Keratinocyte (primary cell): ENCODE data around the gene FAM204A. TPM values are rescaled to one million over a fixed set of nuclear protein-coding genes. Genes with fewer than 3 reads are reported as not detected.

Experiments used
- DNase-seq: peaks from one replicate; pipeline ENCODE4 v3.0.0-alpha.2; 2011; ENCODE audit warnings: low read depth, missing footprints, low spot score
- FAIRE-seq: peaks from 2 replicates; lab custom pipeline; 2011; peaks lifted over from hg19 to GRCh38; lab: Jason Lieb, UNC
- H2AFZ ChIP-seq: 2 replicates; pipeline ENCODE4 v1.6.0; 2012; ENCODE audit warnings: low read length, control low read depth, inconsistent platforms; ENCODE audit not compliant: control insufficient read depth
- H3K27ac ChIP-seq: 2 replicates; pipeline ENCODE4 v1.5.1; 2011; ENCODE audit warnings: low read length; ENCODE audit not compliant: control insufficient read depth, insufficient read depth
- H3K27me3 ChIP-seq: 3 replicates; pipeline ENCODE4 v1.6.0; 2011; ENCODE audit warnings: low read length; ENCODE audit not compliant: control insufficient read depth, insufficient read depth; ENCODE audit errors: extremely low read depth
- H3K36me3 ChIP-seq, 2 experiments: 2 replicates in 1 of 2; 3 replicates in 1 of 2; pipeline ENCODE4 v1.5.1; 2011; ENCODE audit warnings: low read length in 2 of 2, mild to moderate bottlenecking in 1 of 2; ENCODE audit not compliant: control insufficient read depth in 2 of 2, insufficient read depth in 2 of 2; ENCODE audit errors: extremely low read depth in 1 of 2
- H3K4me1 ChIP-seq: 3 replicates; pipeline ENCODE4 v1.5.1; 2011; ENCODE audit warnings: low read length; ENCODE audit not compliant: control insufficient read depth, insufficient read depth; ENCODE audit errors: extremely low read depth
- H3K4me2 ChIP-seq: 3 replicates; pipeline ENCODE4 v1.6.0; 2011; ENCODE audit warnings: low read depth, low read length; ENCODE audit not compliant: control insufficient read depth, insufficient read depth; ENCODE audit errors: extremely low read depth
- H3K4me3 ChIP-seq, 3 experiments: fragments of 200-600 bp in 1 of 3; sonication (generic) in 1 of 3; 2 replicates in 2 of 3; 3 replicates in 1 of 3; pipeline ENCODE4 v1.5.1; 2011 to 2016; ENCODE audit warnings: low read length in 3 of 3, mild to moderate bottlenecking in 3 of 3, control low read depth in 2 of 3, inconsistent platforms in 1 of 3, low read depth in 1 of 3, mixed read lengths in 1 of 3, mixed run types in 1 of 3, moderate library complexity in 1 of 3; ENCODE audit not compliant: control insufficient read depth in 2 of 3, insufficient read depth in 2 of 3; ENCODE audit errors: extremely low read depth in 1 of 3
- H3K79me2 ChIP-seq: 2 replicates; pipeline ENCODE4 v1.6.0; 2012; ENCODE audit warnings: low read length; ENCODE audit not compliant: control insufficient read depth, insufficient read depth
- H3K9ac ChIP-seq: 3 replicates; pipeline ENCODE4 v1.6.0; 2011; ENCODE audit warnings: low read length; ENCODE audit not compliant: control insufficient read depth, insufficient read depth; ENCODE audit errors: extremely low read depth
- H3K9me1 ChIP-seq: 3 replicates; pipeline ENCODE4 v1.6.0; 2011; ENCODE audit warnings: low read length; ENCODE audit not compliant: control insufficient read depth, insufficient read depth; ENCODE audit errors: extremely low read depth
- H3K9me3 ChIP-seq: 2 replicates; pipeline ENCODE4 v1.5.1; 2012; ENCODE audit warnings: low read depth, low read length; ENCODE audit not compliant: control insufficient read depth
- H4K20me1 ChIP-seq: 3 replicates; pipeline ENCODE4 v1.6.0; 2011; ENCODE audit warnings: low read length; ENCODE audit not compliant: control insufficient read depth, insufficient read depth; ENCODE audit errors: extremely low read depth
- EZH2 ChIP-seq: IDR thresholded peaks from one replicate; pipeline ENCODE4 v1.6.1; 2012; ENCODE audit warnings: inconsistent platforms, mild to moderate bottlenecking, low read length, moderate library complexity
- dilution Hi-C: fragments of 300-500 bp; cut with MboI; formaldehyde crosslinking; loops from one replicate; pipeline ENCODE4 v1.7.0; 2020; ENCODE audit warnings: low sequenced_read_pairs; ENCODE audit not compliant: extremely low pct_ligation_motif_present
- polyA plus RNA-seq, 5 experiments: library from polyadenylated mRNA; depleted of rRNA in 3 of 5; stranded (reverse) in 3 of 5; stranded (forward) in 1 of 5; unstranded in 1 of 5; fragments of >200 nt; gene quantifications; 1 replicate in 1 of 5; 2 replicates in 3 of 5; 3 replicates in 1 of 5; pipeline versions ENCODE4 v1.2.1 to v1.2.3, GENCODE V29; 2011 to 2012; ENCODE audit warnings: missing spikeins in 2 of 5, low read depth in 1 of 5, low replicate concordance in 1 of 5
- TF ChIP-seq, protein P1 (sequence below), 3 experiments: IDR thresholded peaks in 1 of 3; conservative IDR thresholded peaks in 1 of 3; optimal IDR thresholded peaks in 1 of 3; 2 replicates in 2 of 3; 3 replicates in 1 of 3; pipeline versions ENCODE3 to v1.5.1; 2011; ENCODE audit warnings: low read length in 3 of 3, mild to moderate bottlenecking in 3 of 3, moderate library complexity in 2 of 3, control low read depth in 1 of 3, inconsistent platforms in 1 of 3; ENCODE audit not compliant: insufficient read depth in 2 of 3; ENCODE audit errors: extremely low read depth in 1 of 3

FAM204A gene
- polyA plus RNA-seq, 1 donor (not counting 4 experiments of a cell fraction or from before 2014, with no cell fraction given): 38.6 TPM

DNA sequence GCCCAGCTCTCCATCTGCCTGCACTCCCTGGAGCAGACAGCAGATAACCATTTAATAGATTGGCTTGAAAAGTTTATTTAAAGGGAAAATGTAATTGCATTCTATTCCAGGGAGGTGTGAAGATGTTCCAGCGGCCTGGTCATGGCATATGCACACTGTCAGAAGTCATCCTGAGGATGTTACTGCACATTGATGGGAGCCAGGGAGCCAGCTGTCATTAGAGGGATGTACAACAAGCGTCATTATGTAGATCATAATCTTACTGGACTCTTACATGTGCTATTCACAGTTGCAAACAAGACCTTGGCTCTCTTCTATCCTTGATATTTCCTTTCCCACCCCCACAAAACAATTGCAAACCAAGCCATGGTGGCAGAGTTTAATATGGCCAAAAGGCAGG lies 65.4 kb downstream of the FAM204A start:
- H2AFZ ChIP-seq: no peak overlapping the region
- H3K9me3 ChIP-seq: peaks cover 6% of the 10 kb centered on the region
- peaks cover 13% of the 10 kb centered on the region for H3K4me1 ChIP-seq
- H3K4me3 ChIP-seq: no peak overlapping the region
- H3K9ac ChIP-seq: no peak overlapping the region
- FAIRE-seq (no peak), DNase-seq (no peak)
- TF ChIP-seq EZH2: no peak
- TF ChIP-seq, protein P1, sequence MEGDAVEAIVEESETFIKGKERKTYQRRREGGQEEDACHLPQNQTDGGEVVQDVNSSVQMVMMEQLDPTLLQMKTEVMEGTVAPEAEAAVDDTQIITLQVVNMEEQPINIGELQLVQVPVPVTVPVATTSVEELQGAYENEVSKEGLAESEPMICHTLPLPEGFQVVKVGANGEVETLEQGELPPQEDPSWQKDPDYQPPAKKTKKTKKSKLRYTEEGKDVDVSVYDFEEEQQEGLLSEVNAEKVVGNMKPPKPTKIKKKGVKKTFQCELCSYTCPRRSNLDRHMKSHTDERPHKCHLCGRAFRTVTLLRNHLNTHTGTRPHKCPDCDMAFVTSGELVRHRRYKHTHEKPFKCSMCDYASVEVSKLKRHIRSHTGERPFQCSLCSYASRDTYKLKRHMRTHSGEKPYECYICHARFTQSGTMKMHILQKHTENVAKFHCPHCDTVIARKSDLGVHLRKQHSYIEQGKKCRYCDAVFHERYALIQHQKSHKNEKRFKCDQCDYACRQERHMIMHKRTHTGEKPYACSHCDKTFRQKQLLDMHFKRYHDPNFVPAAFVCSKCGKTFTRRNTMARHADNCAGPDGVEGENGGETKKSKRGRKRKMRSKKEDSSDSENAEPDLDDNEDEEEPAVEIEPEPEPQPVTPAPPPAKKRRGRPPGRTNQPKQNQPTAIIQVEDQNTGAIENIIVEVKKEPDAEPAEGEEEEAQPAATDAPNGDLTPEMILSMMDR (optimal IDR thresholded peaks at IDR 0.05 in 1 of 3, IDR thresholded peaks at IDR 0.05 in 1 of 3, conservative IDR thresholded peaks at IDR 0.05 in 1 of 3; ENCODE audit: extremely low read depth in 1 of 3, insufficient read depth in 2 of 3, low read length in 3 of 3): no peak
- H3K9me1 ChIP-seq: no peaks in the 10 kb centered on the region
- no peaks in the 10 kb centered on the region for H3K36me3 ChIP-seq
- no peaks in the 10 kb centered on the region for H3K27me3 ChIP-seq
- H3K27ac ChIP-seq: no peak overlapping the region
- H3K79me2 ChIP-seq: no peaks in the 10 kb centered on the region
- dilution Hi-C loops: no loop called here
- H3K4me2 ChIP-seq: no peak overlapping the region
- no peaks in the 10 kb centered on the region for H4K20me1 ChIP-seq

DNA sequence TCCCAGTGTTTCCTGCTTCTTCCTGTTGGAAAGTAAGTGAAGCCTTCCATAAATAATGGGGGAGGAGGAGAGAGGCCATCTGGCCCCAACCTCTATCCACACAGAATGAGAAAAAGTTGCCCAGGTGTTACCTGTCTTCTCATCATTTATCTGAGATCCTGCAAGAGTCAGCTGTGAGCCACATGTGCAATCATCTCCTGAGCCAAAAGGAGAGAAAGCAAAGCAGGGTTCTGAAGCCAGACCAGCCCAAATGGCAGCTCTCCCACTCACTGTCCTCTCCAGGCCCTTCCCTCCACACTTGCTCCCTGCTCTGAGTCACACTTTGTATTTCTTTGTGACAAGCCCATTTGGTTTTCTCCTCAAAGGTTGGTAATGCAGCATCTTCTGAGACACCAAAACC lies 65.9 kb downstream of the FAM204A start:
- Histone ChIP-seq H2AFZ (no peak overlapping the region), H3K27ac (no peak overlapping the region), H3K4me1 (peaks cover 13% of the 10 kb centered on the region), H3K4me2 (no peak overlapping the region), H3K9me1 (no peaks in the 10 kb centered on the region), H3K9me3 (peaks cover 6% of the 10 kb centered on the region), H3K4me3 (no peak overlapping the region), H3K27me3 (no peaks in the 10 kb centered on the region), H3K36me3 (no peaks in the 10 kb centered on the region), H3K79me2 (no peaks in the 10 kb centered on the region), H3K9ac (no peak overlapping the region), H4K20me1 (no peaks in the 10 kb centered on the region)
- DNase-seq (no peak), FAIRE-seq (no peak)
- TF ChIP-seq EZH2: no peak
- TF ChIP-seq, protein P1 (optimal IDR thresholded peaks at IDR 0.05 in 1 of 3, IDR thresholded peaks at IDR 0.05 in 1 of 3, conservative IDR thresholded peaks at IDR 0.05 in 1 of 3; ENCODE audit: extremely low read depth in 1 of 3, insufficient read depth in 2 of 3, low read length in 3 of 3): no peak
- dilution Hi-C loops: no loop called here
